Bone marrow (tissue), 2 donors: Measurements from ENCODE around the gene SUPT6H.
A peak's percentile ranks its signal among the peaks of the same experiment; 100 is the strongest.

Source experiments
- DNase-seq, 2 donors: peaks; one replicate each; lab custom pipeline; 2025; lab: John Stamatoyannopoulos, UW

SUPT6H gene

GRCh38 chr17:28661635-28662526 lies at the start of gene SUPT6H, which contains the start of gene SDF2:
SUPT6H (plus strand) TSS chr17:28662205; CDS start chr17:28673402, 11,197 bp downstream.
SDF2 (minus strand) TSS chr17:28661906; CDS start chr17:28661876, 30 bp downstream.
- peak; percentile 93 to 97 for DNase-seq

- no peak for DNase-seq
These were observed 49.5 kb upstream of the SUPT6H start for GRCh38 chr17:28612531-28612930.

- DNase-seq: peak in 1 of 2 donors; percentile 2
These were observed 48.8 kb upstream of the SUPT6H start for GRCh38 chr17:28612936-28613872.

- peak in 1 of 2 donors; percentile 33 for DNase-seq
These were observed 48.0 kb upstream of the SUPT6H start, which contains the start of gene RSKR for GRCh38 chr17:28613931-28614381. RSKR (minus strand) TSS chr17:28614185; CDS start chr17:28614161, 24 bp downstream.

GRCh38 chr17:28615260-28615940 lies 46.6 kb upstream of the SUPT6H start:
- DNase-seq: no peak

- DNase-seq: no peak
These were observed 45.7 kb upstream of the SUPT6H start for GRCh38 chr17:28616281-28616680.

GRCh38 chr17:28618464-28618863 lies 43.5 kb upstream of the SUPT6H start:
- no peak for DNase-seq

- no peak for DNase-seq
These were observed 42.0 kb upstream of the SUPT6H start for GRCh38 chr17:28620010-28620409.

GRCh38 chr17:28622186-28622585 lies 39.8 kb upstream of the SUPT6H start:
- no peak for DNase-seq

- no peak for DNase-seq
These were observed 38.3 kb upstream of the SUPT6H start for GRCh38 chr17:28623696-28624095.

- DNase-seq: no peak
These were observed 37.9 kb upstream of the SUPT6H start for GRCh38 chr17:28624148-28624547.

GRCh38 chr17:28626818-28627217 lies 35.2 kb upstream of the SUPT6H start:
- DNase-seq: no peak

- DNase-seq: no peak
These were observed 27.7 kb upstream of the SUPT6H start for GRCh38 chr17:28634206-28634865.

- DNase-seq: no peak
These were observed 26.5 kb upstream of the SUPT6H start for GRCh38 chr17:28635506-28635905.

GRCh38 chr17:28641579-28641978 lies 20.4 kb upstream of the SUPT6H start:
- no peak for DNase-seq

- peak in 1 of 2 donors; percentile 43 for DNase-seq
These were observed 17.8 kb upstream of the SUPT6H start for GRCh38 chr17:28643983-28644786.

- peak; percentile 87 to 93 for DNase-seq
These were observed 17.0 kb upstream of the SUPT6H start, which contains the start of gene BLTP2 for GRCh38 chr17:28644787-28645575. BLTP2 (minus strand) TSS chr17:28645158; CDS start chr17:28645056, 102 bp downstream.

- DNase-seq: no peak
These were observed 16.4 kb upstream of the SUPT6H start for GRCh38 chr17:28645576-28645939.

- no peak for DNase-seq
These were observed 15.8 kb upstream of the SUPT6H start for GRCh38 chr17:28646039-28646754.
